ENCODE results near the gene KLK4.

GRCh38 chr19:50875795-50876422 lies 35.3 kb downstream of the KLK4 start:
- TF ChIP-seq EZH2 (IDR thresholded peaks at IDR 0.05; ENCODE audit: borderline replicate concordance): no peak
- TF ChIP-seq, protein P1, sequence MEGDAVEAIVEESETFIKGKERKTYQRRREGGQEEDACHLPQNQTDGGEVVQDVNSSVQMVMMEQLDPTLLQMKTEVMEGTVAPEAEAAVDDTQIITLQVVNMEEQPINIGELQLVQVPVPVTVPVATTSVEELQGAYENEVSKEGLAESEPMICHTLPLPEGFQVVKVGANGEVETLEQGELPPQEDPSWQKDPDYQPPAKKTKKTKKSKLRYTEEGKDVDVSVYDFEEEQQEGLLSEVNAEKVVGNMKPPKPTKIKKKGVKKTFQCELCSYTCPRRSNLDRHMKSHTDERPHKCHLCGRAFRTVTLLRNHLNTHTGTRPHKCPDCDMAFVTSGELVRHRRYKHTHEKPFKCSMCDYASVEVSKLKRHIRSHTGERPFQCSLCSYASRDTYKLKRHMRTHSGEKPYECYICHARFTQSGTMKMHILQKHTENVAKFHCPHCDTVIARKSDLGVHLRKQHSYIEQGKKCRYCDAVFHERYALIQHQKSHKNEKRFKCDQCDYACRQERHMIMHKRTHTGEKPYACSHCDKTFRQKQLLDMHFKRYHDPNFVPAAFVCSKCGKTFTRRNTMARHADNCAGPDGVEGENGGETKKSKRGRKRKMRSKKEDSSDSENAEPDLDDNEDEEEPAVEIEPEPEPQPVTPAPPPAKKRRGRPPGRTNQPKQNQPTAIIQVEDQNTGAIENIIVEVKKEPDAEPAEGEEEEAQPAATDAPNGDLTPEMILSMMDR (IDR thresholded peaks at IDR 0.05; ENCODE audit: poor library complexity): no peak

Data from hepatocyte (in vitro differentiated cells).